ENCODE results near the gene PRR7. TPM values are rescaled to one million over a fixed set of nuclear protein-coding genes. Genes with fewer than 3 reads are reported as not detected.

The PRR7 gene
- total RNA-seq, 1 donor from 2014 or later: 4.4 TPM

GRCh38 chr5:177478711-177479646, 32.4 kb downstream of the PRR7 start:
- H3K9me3 Mint-ChIP-seq (ENCODE audit: unreplicated experiment): no peaks in the 10 kb centered on the region
- H3K4me1 Mint-ChIP-seq (ENCODE audit: unreplicated experiment): peaks cover 51% of the 10 kb centered on the region
- DNase-seq (ENCODE audit: extremely low spot score, unreplicated experiment): no peak
- H3K4me3 Mint-ChIP-seq (ENCODE audit: unreplicated experiment): no peak overlapping the region
- peak overlapping the region; percentile 83 for H3K27ac Mint-ChIP-seq (ENCODE audit: unreplicated experiment)
- H3K27me3 Mint-ChIP-seq (ENCODE audit: unreplicated experiment): no peaks in the 10 kb centered on the region
- H3K36me3 Mint-ChIP-seq (ENCODE audit: unreplicated experiment): peaks cover 8% of the 10 kb centered on the region
- TF ChIP-seq CTCF (IDR thresholded peaks at IDR 0.05): no peak

GRCh38 chr5:177479774-177480173, 33.2 kb downstream of the PRR7 start:
- Mint-ChIP-seq H3K27me3 (ENCODE audit: unreplicated experiment) (no peaks in the 10 kb centered on the region), H3K36me3 (ENCODE audit: unreplicated experiment) (peaks cover 15% of the 10 kb centered on the region), H3K4me1 (ENCODE audit: unreplicated experiment) (peaks cover 55% of the 10 kb centered on the region), H3K27ac (ENCODE audit: unreplicated experiment) (peak overlapping the region; percentile 83), H3K4me3 (ENCODE audit: unreplicated experiment) (no peak overlapping the region), H3K9me3 (ENCODE audit: unreplicated experiment) (no peaks in the 10 kb centered on the region)
- no peak for TF ChIP-seq CTCF (IDR thresholded peaks at IDR 0.05)
- no peak for DNase-seq (ENCODE audit: extremely low spot score, unreplicated experiment)

- Mint-ChIP-seq H3K9me3 (ENCODE audit: unreplicated experiment) (no peaks in the 10 kb centered on the region), H3K4me1 (ENCODE audit: unreplicated experiment) (peaks cover 45% of the 10 kb centered on the region), H3K27me3 (ENCODE audit: unreplicated experiment) (no peaks in the 10 kb centered on the region), H3K36me3 (ENCODE audit: unreplicated experiment) (peaks cover 26% of the 10 kb centered on the region), H3K27ac (ENCODE audit: unreplicated experiment) (peak overlapping the region; percentile 78), H3K4me3 (ENCODE audit: unreplicated experiment) (no peak overlapping the region)
- no peak for TF ChIP-seq CTCF (IDR thresholded peaks at IDR 0.05)
- DNase-seq (ENCODE audit: extremely low spot score, unreplicated experiment): no peak
Measured at GRCh38 chr5:177482359-177482795, 35.8 kb downstream of the PRR7 start.

GRCh38 chr5:177483042-177483441, 36.4 kb downstream of the PRR7 start:
- Mint-ChIP-seq H3K27ac (ENCODE audit: unreplicated experiment) (peak overlapping the region; percentile 78), H3K9me3 (ENCODE audit: unreplicated experiment) (no peaks in the 10 kb centered on the region), H3K4me1 (ENCODE audit: unreplicated experiment) (peaks cover 43% of the 10 kb centered on the region), H3K4me3 (ENCODE audit: unreplicated experiment) (no peak overlapping the region), H3K36me3 (ENCODE audit: unreplicated experiment) (peaks cover 28% of the 10 kb centered on the region), H3K27me3 (ENCODE audit: unreplicated experiment) (no peaks in the 10 kb centered on the region)
- no peak for DNase-seq (ENCODE audit: extremely low spot score, unreplicated experiment)
- TF ChIP-seq CTCF (IDR thresholded peaks at IDR 0.05): no peak

Data from osteocyte (in vitro differentiated cells).